Measurements from ENCODE around the gene SUPT3H. TPM values are rescaled to one million over a fixed set of nuclear protein-coding genes. Genes with fewer than 3 reads are reported as not detected.

The SUPT3H gene
- total and polyA plus RNA-seq, 12 donors: 2.1 to 6.2 (median 3.5) TPM

DNA sequence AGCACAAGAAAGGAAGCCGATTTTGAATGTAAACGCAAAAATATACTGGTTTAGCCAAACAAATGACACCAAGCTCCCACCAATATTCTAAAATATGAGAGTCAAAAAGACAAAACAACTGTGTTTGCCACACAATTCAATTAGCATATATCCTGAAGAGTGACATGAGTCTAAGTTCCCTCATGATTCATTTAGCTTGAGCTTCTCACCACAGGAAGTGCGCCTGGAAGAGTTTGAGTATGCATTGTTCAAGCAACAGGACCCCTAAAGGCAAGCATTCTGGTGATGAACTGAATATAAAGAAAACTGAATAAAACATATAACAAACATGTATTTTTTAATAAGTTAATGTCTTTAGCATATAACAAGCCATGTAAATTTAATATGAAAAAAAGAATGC, 164.8 kb downstream of the SUPT3H start:
- TF ChIP-seq, protein P1, sequence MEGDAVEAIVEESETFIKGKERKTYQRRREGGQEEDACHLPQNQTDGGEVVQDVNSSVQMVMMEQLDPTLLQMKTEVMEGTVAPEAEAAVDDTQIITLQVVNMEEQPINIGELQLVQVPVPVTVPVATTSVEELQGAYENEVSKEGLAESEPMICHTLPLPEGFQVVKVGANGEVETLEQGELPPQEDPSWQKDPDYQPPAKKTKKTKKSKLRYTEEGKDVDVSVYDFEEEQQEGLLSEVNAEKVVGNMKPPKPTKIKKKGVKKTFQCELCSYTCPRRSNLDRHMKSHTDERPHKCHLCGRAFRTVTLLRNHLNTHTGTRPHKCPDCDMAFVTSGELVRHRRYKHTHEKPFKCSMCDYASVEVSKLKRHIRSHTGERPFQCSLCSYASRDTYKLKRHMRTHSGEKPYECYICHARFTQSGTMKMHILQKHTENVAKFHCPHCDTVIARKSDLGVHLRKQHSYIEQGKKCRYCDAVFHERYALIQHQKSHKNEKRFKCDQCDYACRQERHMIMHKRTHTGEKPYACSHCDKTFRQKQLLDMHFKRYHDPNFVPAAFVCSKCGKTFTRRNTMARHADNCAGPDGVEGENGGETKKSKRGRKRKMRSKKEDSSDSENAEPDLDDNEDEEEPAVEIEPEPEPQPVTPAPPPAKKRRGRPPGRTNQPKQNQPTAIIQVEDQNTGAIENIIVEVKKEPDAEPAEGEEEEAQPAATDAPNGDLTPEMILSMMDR (IDR thresholded peaks at IDR 0.05): no peak
- 58 to 62% methylated on average over 3 of the region's 3 CpGs for WGBS, 2 donors
- H3K4me3 ChIP-seq: no peak overlapping the region
- ATAC-seq (no peak), DNase-seq (no peak)
- intact Hi-C loops (cut with DNase I): no loop called here
- no peaks in the 10 kb centered on the region for H3K4me1 ChIP-seq
- H3K36me3 ChIP-seq: no peaks in the 10 kb centered on the region
- H3K27ac ChIP-seq: no peak overlapping the region
- peaks cover 0 to 46% (median 29%) of the 10 kb centered on the region in 11 donors for H3K9me3 ChIP-seq
- H3K27me3 ChIP-seq: no peaks in the 10 kb centered on the region

DNA sequence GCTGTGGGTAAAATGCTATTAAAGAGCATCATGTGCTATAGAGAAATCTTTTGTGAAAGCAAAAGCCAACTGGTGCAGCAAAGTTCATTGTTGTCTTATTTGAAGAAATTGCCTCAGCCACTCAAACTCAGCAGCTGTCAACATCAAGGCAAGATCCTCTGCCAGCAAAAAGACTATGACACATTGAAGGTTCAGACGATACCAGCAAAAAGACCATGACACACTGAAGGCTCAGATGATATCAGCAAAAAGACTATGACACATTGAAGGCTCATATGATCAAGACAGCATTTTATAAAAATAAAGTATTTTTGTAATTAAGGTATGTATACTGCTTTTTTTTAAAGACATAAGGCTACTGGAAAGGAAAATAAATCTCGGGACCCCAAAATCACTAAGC, 168.0 kb downstream of the SUPT3H start:
- Histone ChIP-seq H3K4me3 (no peak overlapping the region), H3K27me3 (no peaks in the 10 kb centered on the region), H3K9me3 (peaks cover 0 to 26% (median 15%) of the 10 kb centered on the region in 11 donors), H3K36me3 (no peaks in the 10 kb centered on the region), H3K4me1 (no peaks in the 10 kb centered on the region), H3K27ac (no peak overlapping the region)
- DNase-seq (no peak), ATAC-seq (no peak)
- TF ChIP-seq, protein P1 (IDR thresholded peaks at IDR 0.05): no peak
- 84 to 87% methylated on average over 2 of the region's 2 CpGs for whole genome bisulfite sequencing, 2 donors
- intact Hi-C loops (cut with DNase I): no loop called here

DNA sequence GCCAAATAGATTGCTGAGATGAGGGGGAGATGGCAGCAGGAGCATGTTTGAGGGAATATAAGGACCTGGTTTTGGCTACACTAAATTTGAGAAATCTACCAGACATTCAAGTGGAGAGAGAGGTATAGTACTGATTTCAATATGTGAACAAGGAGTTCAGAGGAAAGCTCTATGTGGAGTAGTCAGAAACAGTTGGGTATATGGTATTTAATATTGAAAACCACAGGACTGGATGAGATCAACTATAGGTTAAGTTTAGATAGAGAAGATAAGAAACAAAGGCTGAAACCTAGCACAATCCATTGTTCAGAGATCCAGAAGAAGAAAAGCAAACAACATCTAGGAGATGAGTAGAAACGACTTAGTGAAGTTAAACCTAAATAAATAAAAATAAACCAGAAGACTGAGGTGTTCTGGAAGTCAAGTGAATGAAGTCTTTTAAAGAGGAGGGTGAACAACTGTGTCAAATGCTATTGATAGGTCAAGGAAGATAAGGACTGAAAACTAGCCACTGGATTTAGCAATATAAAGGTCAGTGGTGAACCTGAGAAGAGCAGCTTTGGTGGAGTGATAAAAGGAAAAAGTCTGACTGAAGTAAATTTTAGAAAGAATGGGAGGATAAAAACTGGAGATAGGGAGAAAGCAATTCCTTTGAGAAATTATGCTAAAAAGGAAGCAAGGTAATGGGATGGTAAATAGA, 170.8 kb downstream of the SUPT3H start:
- DNase-seq (no peak), ATAC-seq (no peak)
- Histone ChIP-seq H3K4me3 (no peak overlapping the region), H3K4me1 (no peaks in the 10 kb centered on the region), H3K36me3 (no peaks in the 10 kb centered on the region), H3K27ac (no peak overlapping the region), H3K9me3 (peaks cover 0 to 21% (median 12%) of the 10 kb centered on the region in 11 donors), H3K27me3 (no peaks in the 10 kb centered on the region)
- WGBS, 2 donors: 76 to 90% methylated on average over 1 of the region's 1 CpG
- intact Hi-C loops (cut with DNase I): no loop called here
- TF ChIP-seq, protein P1 (IDR thresholded peaks at IDR 0.05): no peak

DNA sequence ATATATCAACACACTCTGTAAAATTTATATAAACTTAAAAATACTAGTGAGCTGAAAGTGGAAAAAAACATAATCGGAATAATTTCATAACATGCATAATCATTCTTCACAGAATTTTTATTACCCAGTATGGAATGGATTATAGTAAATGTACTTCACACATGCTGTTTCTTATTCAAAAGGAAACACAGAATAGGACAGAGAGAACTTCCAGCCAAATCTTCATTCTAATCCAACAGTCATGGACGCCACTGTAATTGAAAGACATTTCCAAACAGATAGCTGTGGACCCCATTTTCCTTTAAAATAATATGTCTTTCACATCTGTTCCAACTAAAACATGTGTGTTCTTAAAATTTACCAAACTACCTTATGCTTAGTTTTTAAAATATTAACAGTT, 176.2 kb downstream of the SUPT3H start:
- no peaks in the 10 kb centered on the region for H3K9me3 ChIP-seq
- intact Hi-C loops (cut with DNase I): no loop called here
- H3K4me1 ChIP-seq: no peaks in the 10 kb centered on the region
- no peak overlapping the region for H3K4me3 ChIP-seq
- WGBS, 2 donors: 89 to 91% methylated on average over 2 of the region's 2 CpGs
- TF ChIP-seq, protein P1 (IDR thresholded peaks at IDR 0.05): no peak
- H3K27ac ChIP-seq: no peak overlapping the region
- H3K36me3 ChIP-seq: no peaks in the 10 kb centered on the region
- H3K27me3 ChIP-seq: no peaks in the 10 kb centered on the region
- DNase-seq: no peak
- no peak for ATAC-seq

All from heart right ventricle (tissue), 16 donors.